Left kidney (tissue), 8 donors: Measurements from ENCODE around the gene KIF27. TPM values are rescaled to one million over a fixed set of nuclear protein-coding genes. Genes with fewer than 3 reads are reported as not detected.
"Not testable (repeated sequence)": the region's sequence is repeated elsewhere in the genome, so short reads cannot be mapped to it uniquely, and the experiment has no call there.

Source experiments
- DNase-seq: peaks from one replicate; pipeline ENCODE4 v3.0.0-alpha.2; 2013
- long read RNA-seq, 8 donors: transcript quantifications; one replicate each; lab custom pipeline, GENCODE V29; 2026
- polyA plus RNA-seq: library from polyadenylated mRNA; unstranded; fragments of 120-200 nt; gene quantifications from one replicate; pipeline ENCODE4 v1.2.1, GENCODE V29; 2013; ENCODE audit not compliant: insufficient read length

Gene KIF27, protein sequence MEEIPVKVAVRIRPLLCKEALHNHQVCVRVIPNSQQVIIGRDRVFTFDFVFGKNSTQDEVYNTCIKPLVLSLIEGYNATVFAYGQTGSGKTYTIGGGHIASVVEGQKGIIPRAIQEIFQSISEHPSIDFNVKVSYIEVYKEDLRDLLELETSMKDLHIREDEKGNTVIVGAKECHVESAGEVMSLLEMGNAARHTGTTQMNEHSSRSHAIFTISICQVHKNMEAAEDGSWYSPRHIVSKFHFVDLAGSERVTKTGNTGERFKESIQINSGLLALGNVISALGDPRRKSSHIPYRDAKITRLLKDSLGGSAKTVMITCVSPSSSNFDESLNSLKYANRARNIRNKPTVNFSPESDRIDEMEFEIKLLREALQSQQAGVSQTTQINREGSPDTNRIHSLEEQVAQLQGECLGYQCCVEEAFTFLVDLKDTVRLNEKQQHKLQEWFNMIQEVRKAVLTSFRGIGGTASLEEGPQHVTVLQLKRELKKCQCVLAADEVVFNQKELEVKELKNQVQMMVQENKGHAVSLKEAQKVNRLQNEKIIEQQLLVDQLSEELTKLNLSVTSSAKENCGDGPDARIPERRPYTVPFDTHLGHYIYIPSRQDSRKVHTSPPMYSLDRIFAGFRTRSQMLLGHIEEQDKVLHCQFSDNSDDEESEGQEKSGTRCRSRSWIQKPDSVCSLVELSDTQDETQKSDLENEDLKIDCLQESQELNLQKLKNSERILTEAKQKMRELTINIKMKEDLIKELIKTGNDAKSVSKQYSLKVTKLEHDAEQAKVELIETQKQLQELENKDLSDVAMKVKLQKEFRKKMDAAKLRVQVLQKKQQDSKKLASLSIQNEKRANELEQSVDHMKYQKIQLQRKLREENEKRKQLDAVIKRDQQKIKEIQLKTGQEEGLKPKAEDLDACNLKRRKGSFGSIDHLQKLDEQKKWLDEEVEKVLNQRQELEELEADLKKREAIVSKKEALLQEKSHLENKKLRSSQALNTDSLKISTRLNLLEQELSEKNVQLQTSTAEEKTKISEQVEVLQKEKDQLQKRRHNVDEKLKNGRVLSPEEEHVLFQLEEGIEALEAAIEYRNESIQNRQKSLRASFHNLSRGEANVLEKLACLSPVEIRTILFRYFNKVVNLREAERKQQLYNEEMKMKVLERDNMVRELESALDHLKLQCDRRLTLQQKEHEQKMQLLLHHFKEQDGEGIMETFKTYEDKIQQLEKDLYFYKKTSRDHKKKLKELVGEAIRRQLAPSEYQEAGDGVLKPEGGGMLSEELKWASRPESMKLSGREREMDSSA (N-terminal part only)
- polyA plus RNA-seq = 27.4 TPM
- long read RNA-seq, donor 1, partial matches to known transcripts = 0 of 14 reads
- long read RNA-seq, donor 1, other reads (novel, unspliced or antisense) = 11 of 14 reads
- long read RNA-seq, donor 2, partial matches to known transcripts = 0 of 1 reads
- long read RNA-seq, donor 2, other reads (novel, unspliced or antisense) = 0 of 1 reads
- long read RNA-seq, donor 3, partial matches to known transcripts = 0 of 1 reads
- long read RNA-seq, donor 3, other reads (novel, unspliced or antisense) = 0 of 1 reads
- long read RNA-seq, donor 4 = 0 reads
- long read RNA-seq, donor 5, partial matches to known transcripts = 0 of 10 reads
- long read RNA-seq, donor 5, other reads (novel, unspliced or antisense) = 9 of 10 reads
- long read RNA-seq, donor 6 = 0 reads
- long read RNA-seq, donor 7, partial matches to known transcripts = 0 of 9 reads
- long read RNA-seq, donor 7, other reads (novel, unspliced or antisense) = 8 of 9 reads
- long read RNA-seq, donor 8 = 0 reads

GRCh38 chr9:83920927-83921707 lies at the start of gene KIF27:
Gene KIF27, minus strand, starts transcription at chr9:83921432. Its CDS starts 5,841 bp downstream, at chr9:83915591.
- DNase-seq = peak; percentile 97

- DNase-seq = no peak
These were observed 48.4 kb upstream of the KIF27 start for GRCh38 chr9:83969602-83970001.

GRCh38 chr9:83967073-83967472 lies 45.8 kb upstream of the KIF27 start:
- DNase-seq = no peak

GRCh38 chr9:83966209-83966582 lies 45.0 kb upstream of the KIF27 start:
- no peak for DNase-seq

DNA sequence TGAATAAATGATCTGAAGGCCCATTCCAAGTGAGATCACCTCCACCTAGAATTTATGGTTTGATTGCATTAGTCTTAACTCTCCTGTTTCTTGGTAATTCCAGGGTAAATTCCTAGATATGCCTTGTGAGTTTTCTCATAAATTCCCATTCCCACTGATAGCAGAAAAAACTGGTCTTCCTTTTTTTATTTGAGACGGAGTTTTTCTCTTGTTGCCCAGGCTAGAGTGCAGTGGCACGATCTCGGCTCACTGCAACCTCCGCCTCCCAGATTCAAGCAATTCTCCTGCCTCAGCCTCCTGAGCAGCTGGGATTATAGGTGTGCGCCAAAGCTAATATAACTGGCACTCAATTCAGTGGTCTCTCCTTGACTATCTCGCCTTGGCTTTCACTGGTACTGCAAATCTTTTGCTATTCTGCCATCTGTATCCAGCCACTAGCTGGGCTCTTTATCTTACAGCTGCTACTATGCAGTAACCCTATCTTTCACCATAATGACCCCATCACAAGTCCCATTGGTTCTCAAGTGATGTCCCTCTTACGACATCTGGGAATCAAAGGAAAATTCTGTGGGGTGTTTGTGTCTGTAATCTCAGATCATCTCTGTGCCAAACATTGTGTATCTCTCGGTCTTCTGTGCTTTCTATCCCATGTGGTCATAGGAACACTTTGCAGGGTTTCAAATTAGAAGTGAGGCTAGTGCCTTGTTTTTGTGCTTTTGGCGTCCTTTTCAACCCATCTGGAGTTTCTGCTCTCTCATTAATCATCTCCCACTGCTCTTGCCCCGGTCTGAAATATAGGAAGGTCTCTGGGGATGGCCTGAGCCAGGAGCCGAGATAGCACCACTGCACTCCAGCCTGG lies 44.3 kb upstream of the KIF27 start:
- DNase-seq = no peak

DNA sequence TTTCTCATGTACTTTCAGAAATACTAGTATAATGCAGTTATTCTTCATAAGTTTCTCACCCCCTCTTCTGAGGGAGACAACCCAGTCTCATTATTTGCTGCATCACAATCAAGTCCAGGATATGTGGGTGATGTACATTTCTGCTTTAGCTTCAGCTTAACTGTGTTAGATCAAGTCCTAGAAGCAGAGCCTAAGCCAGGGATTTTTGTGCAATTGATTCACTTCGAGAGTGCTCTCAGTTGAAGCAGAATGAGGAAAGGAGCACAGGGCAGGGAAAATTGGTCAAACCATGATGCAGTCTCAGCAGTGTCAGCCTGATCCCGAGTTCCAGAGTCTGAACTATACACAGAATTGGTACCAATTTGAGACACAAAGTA lies 43.7 kb upstream of the KIF27 start:
- no peak for DNase-seq

GRCh38 chr9:83962165-83962564 lies 40.9 kb upstream of the KIF27 start:
- DNase-seq = no peak

DNA sequence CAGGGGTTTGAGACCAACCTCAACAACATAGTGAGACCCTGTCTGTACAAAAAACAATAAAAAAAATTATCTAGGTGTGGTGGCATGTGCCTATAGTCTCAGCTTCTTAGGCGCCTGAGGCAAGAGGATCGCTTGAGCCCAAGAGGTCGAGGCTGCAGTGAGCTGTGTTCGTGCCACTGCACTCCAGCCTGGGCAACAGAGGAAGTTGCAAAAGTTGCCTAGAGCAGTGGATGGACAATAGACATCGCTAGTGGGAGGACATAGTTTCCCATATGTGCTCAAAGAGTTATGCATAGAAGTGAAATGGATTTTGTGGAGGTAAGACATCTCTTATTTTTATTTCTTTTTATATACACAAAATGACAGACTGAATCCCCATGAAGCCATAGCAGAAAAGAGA lies 39.8 kb upstream of the KIF27 start:
- no peak for DNase-seq

DNA sequence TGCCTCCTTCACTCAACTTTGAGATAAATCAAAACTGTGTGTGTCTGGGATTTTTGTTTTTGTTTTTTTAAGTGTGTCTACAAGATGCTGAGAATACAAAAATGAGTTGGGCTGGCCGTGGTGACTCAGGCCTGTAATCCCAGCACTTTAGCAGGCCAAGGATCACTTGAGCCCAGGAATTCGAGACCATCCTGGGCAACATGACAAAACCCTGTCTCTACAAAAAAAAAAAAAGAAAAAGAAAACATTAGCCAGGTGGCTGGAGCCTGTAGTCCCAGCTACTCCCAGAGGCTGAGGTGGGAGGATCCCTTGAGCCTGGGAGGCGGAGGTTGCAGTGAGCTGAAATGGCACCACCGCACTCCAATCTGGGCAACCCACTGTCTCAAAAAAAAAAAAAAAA lies 37.8 kb upstream of the KIF27 start:
- DNase-seq = no peak

- no peak for DNase-seq
These were observed 35.9 kb upstream of the KIF27 start for GRCh38 chr9:83957248-83957513.

DNA sequence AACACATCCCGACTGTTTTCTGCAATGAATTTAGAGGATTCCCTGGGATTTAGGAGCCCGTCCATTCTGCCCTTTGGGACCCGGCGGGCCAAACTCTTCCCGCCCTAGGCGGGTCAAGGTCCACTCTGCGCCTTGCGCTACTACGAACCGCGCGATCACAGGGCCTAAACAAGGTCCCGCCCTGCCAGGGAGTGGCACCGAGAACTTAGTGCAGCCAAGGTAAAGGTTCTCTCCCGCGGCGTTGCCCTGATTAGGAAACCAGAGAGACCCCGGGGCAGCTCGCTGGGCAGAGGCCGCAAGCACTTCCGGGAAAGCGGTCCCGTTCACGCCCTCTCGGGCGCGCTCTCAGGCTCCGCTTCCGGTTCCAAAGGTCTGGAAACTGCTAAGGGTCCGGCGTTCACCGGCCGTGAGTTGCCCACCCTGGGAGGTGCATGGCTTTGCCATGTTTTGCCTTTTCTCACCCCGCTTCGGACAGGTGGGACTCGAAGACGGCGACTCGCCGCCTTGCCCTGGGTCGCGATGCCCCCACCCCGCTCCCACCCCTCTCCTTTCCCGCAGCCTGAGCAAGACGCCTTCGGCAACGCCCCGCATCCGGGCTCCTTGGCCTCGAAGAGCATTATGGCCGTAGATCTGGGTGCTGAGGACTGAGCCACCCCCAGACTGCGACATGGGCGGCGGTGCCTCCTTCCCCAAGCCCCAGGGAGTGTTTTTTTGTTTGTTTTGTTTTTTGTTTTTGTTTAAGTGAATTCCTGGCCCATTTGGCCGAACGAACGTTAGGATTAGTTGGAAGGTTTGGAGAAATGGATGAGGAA lies 35.4 kb upstream of the KIF27 start:
- DNase-seq = peak; percentile 70

- no peak for DNase-seq
These were observed 34.8 kb upstream of the KIF27 start for GRCh38 chr9:83956086-83956435.

DNA sequence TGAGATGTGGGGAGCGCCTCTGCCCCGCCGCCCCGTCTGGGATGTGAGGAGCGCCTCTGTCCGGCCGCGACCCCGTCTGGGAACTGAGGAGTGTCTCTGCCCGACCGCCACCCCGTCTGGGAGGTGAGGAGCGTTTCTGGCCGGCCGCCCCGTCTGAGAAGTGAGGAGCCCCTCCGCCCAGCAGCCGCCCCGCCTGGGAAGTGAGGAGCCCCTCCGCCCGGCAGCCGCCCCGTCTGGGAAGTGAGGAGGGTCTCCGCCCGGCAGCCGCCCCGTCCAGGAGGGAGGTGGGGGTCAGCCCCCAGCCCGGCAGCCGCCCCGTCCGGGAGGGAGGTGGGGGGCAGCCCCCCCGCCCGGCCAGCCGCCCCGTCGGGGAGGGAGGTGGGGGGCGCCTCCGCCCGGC lies 26.9 kb upstream of the KIF27 start:
- not testable (repeated sequence) for DNase-seq

- DNase-seq = no peak
These were observed 19.5 kb upstream of the KIF27 start for GRCh38 chr9:83940590-83941303.

DNA sequence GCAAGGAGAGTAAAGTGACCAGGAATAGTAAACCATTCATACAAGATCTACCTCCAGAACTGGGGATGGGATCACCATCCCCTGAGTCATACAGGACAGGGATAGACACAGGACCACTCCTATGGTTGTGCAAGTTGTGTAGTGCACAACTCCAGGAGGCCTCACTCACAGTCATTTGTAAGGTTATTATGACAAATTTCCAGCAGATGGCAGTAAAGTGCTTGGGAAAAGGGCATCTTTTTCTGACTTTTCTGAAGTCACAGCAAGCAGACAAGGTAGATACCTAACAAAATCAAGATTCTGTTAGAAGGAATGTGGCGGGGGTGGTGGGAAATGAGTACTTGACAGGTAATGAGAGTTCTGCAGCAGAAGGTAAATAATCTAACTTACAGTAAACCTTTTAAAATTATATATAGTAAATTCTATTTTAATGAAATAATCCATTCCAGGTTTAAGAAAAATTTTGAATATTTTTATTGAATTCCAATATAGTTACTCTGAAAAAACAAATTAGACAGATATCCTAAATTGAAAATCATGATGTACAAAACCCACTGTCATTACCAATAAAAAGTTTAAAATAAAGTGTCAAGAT lies 16.7 kb upstream of the KIF27 start:
- peak; percentile 70 for DNase-seq

GRCh38 chr9:83936523-83936922 lies 15.3 kb upstream of the KIF27 start:
- no peak for DNase-seq

- peak; percentile 38 for DNase-seq
These were observed 14.2 kb upstream of the KIF27 start for GRCh38 chr9:83935276-83935935.
